Stimulated activated naive CD8-positive, alpha-beta T cell treated with anti-CD3 and anti-CD28 coated beads, Interleukin-15, Interleukin-2, amounts not matched to agents 100 U/mL and 50 U/mL, for 24 hours (primary cell): Measurements from ENCODE around the gene AUTS2.

Experiments used
- ATAC-seq: fragments of 150-1000 bp; cut with Tn5 transposase; one replicate; pipeline ENCODE4 v1.10.0; 2021
- DNase-seq: peaks from one replicate; pipeline ENCODE4 v3.0.0; 2021

Gene AUTS2

DNA sequence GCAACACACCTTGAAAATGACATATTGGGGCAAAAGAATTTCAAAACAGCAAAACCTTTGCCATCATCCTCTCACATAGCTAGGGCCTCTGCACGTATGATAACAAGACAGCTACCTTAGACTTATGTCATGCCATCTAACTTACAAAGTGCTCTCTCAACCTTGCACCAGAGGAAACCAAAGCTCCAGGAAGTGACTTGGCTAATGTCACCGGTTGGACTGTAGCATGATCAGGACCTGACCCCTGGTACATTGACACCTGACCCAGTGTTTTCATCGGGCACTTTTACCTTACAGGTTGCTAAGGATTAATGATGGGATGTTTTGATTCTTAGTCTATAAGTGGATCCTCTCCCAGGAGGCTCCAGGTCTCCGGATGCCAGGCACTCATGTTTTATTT lies 1003.8 kb downstream of the AUTS2 start:
- no peak for ATAC-seq
- no peak for DNase-seq

GRCh38 chr7:70607281-70607680 lies 1009.0 kb downstream of the AUTS2 start:
- DNase-seq (no peak), ATAC-seq (no peak)

GRCh38 chr7:70607759-70608158 lies 1009.5 kb downstream of the AUTS2 start:
- no peak for ATAC-seq
- no peak for DNase-seq

DNA sequence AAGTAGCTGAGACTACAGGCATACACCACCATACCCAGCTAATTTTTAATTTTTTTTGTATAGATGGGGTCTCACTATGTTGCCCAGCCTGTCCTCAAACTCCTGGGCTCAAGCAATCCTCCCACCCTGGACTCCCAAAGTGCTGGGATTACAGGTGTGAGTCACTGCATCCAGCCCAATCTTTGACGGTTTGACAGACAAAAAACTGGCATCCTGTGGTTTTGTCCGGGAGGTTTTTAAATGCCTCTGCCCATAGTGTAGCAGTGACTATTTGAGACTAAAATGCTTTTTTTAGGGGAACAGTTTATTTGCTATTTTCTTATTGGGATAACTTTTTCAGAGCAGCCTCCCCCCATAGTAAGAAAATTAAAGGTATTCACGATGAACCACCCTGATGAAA lies 1010.0 kb downstream of the AUTS2 start:
- no peak for ATAC-seq
- DNase-seq = no peak

- DNase-seq (no peak), ATAC-seq (no peak)
Observed at GRCh38 chr7:70612811-70613210, 1014.5 kb downstream of the AUTS2 start.

DNA sequence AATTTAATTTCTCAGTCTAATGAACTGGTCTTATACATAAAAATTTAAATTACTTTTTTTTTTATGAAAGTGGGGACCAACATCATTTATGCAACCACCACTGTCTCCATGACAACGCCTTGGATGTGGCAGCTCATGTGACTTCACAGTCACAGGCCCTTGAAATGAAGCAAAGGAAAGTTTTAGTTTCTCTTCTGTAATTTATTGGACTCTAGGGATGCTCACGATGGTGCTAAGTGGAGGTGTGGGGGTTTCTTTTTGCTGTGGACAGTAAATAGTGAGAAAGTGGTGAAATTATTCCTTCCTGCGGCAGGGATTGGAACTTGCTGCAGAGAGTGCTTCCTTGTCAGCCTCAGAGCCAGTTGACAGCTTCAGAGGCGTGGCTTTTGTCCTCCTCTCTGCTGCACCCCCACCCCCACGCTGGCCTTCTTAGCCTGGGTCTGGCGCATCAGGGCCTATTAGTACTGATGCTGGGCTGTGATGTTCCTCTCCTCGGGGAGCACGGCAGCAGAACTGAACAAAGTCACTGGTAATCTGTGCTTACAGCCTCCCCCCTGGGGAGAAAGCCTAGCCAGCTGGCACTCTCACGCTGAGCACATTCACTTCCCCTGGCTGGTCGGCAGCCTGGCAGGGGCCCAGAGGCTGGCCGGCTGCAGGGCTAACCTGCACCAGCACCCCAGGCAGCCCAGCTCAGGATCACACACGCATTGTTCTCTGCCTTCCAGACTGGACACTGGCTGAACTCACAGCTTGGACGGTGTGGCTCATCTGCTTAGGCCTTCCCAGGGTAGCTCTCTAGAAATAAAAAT lies 1016.2 kb downstream of the AUTS2 start:
- ATAC-seq = peak; percentile 14
- DNase-seq = no peak

- no peak for ATAC-seq
- no peak for DNase-seq
Observed at GRCh38 chr7:70615066-70615606, 1016.9 kb downstream of the AUTS2 start.

GRCh38 chr7:70616211-70616610 lies 1017.9 kb downstream of the AUTS2 start:
- ATAC-seq (no peak), DNase-seq (no peak)

DNA sequence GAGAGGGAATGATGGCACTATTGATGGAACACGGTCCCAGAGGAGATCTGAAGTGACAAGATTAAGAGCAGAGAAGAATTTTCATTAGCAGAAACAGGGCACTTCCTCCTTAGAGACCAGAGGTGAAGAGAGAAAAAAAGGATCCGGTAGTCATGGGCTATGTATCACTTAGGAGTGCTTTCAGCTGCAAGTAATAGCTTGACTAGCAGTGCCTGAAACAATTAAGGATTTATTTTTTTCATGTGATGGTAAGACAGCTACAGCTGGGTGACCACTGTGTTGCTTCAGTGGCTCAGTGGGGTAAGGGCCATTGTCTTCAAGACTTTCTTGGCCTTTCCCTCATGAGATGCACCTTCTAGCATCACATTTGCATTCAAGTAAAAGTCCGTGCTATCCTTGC lies 1018.5 kb downstream of the AUTS2 start:
- ATAC-seq (no peak), DNase-seq (no peak)

GRCh38 chr7:70618020-70618551 lies 1019.8 kb downstream of the AUTS2 start:
- no peak for DNase-seq
- ATAC-seq = no peak

DNA sequence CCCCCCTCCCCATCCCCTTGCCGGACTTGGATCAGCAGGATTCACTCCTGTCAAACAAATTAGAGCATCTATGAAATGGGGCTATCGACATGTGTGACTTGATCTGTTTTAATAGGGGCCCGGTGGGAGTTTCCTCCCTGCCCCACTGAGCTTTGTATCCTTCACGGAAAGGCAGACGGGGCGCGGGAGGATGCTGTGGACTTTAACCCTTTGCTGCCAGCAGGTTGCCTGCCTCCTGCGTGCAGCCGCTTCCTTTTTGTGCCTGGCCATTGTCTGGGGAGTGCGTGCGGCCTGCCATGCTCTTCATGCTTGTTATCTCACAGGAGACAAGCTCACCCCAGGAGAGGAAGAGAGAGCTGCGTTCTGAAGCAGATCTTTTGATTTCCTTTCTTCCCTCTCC lies 1020.9 kb downstream of the AUTS2 start:
- DNase-seq (no peak), ATAC-seq (no peak)

GRCh38 chr7:70619659-70620058 lies 1021.4 kb downstream of the AUTS2 start:
- ATAC-seq = no peak
- no peak for DNase-seq

GRCh38 chr7:70620333-70621055 lies 1022.2 kb downstream of the AUTS2 start:
- no peak for DNase-seq
- no peak for ATAC-seq

GRCh38 chr7:70621954-70622600 lies 1023.8 kb downstream of the AUTS2 start:
- no peak for ATAC-seq
- DNase-seq = no peak

GRCh38 chr7:70622936-70623335 lies 1024.7 kb downstream of the AUTS2 start:
- DNase-seq (no peak), ATAC-seq (no peak)

- DNase-seq = no peak
- ATAC-seq = no peak
Observed at GRCh38 chr7:70624500-70625103, 1026.3 kb downstream of the AUTS2 start.

DNA sequence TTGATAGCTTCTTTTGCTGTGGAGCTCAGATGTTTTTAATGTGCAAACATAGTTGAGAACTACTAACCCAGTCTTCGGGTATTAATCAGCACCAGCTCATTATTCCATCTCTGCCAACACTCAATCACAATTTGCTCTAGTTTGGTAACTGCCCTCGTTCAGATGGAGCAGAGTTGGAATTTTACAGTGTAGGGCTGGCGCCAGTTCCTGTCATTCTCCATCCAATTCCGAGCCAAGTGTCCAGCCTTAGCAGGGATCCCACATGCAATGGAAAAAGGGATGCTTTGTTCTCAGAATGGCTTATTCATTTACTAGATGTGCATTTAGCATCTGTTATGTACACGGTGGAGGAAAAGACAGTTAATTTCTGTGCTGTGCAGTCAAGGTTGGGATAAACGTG lies 1029.2 kb downstream of the AUTS2 start:
- no peak for DNase-seq
- ATAC-seq = no peak

DNA sequence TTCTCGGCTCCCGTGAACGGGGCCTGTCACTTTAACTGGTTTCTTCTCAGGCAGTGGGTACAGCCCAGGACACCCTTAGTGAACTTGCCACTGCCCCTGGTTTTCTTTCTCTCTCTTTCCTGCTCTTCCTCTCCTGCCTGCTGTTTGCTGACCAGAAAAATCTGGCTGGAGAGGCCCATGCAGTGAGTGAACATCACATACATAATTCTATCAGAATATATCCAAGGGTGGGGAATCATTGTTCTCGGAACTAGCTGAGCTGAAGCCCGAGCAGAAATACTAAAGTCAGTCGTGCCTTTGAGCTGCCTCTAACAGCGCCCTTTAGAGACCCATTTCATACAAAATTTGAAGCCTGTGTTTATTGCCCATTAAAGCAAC lies 1032.2 kb downstream of the AUTS2 start:
- ATAC-seq (no peak), DNase-seq (no peak)

DNA sequence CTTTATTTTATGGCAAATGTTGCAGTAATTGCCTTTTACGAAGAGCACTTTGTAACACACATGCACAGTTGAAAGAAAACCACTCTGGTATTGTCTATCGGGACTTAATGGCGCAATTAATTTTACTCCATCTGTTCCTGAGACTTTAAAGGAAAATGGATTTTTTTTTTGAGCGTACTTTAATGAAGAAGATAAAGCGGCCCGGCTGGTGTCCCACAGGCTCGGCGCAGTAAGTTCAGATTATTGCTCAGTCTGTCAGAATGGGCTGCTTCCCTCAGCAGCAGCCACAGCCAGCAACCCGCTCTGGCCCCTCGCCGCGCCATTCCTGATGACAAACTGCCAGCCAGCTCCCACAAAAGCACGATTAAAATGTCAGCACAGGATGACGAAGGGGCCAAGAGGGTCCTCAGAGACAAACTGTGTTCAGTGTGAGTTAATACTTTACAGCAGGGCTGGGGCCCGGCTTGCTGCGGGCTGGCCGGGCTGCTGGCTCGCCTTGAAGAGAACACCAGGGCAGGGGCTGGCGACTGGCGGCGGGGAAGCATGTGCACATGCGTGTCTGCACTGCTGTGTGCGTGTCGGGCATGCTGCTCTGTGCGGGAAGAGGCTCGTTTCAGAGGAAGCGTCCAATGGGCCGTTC lies 1032.7 kb downstream of the AUTS2 start:
- ATAC-seq (no peak), DNase-seq (no peak)

GRCh38 chr7:70631718-70632117 lies 1033.4 kb downstream of the AUTS2 start:
- ATAC-seq (no peak), DNase-seq (no peak)

- ATAC-seq (no peak), DNase-seq (no peak)
Observed at GRCh38 chr7:70632400-70632799, 1034.1 kb downstream of the AUTS2 start.

GRCh38 chr7:70634071-70634470 lies 1035.8 kb downstream of the AUTS2 start:
- no peak for DNase-seq
- ATAC-seq = no peak
